Endothelial cell of umbilical vein (primary cell): ENCODE results near the gene ETAA1.

Experiments
- EZH2 ChIP-seq: IDR thresholded peaks from 2 replicates; pipeline ENCODE4 v1.6.1; 2012; ENCODE audit warnings: borderline replicate concordance, low read depth, mild to moderate bottlenecking, moderate library complexity, low read length, inconsistent platforms; ENCODE audit not compliant: severe bottlenecking
- TF ChIP-seq, protein P1 (sequence below), 2 donors: IDR thresholded peaks; 1 replicate in 1 of 2; 2 replicates in 1 of 2; pipeline ENCODE4 v1.5.1; 2011; ENCODE audit warnings: low read length in 2 of 2, mild to moderate bottlenecking in 2 of 2, moderate library complexity in 2 of 2, control low read depth in 1 of 2, inconsistent platforms in 1 of 2, low read depth in 1 of 2; ENCODE audit not compliant: insufficient read depth in 1 of 2; ENCODE audit errors: extremely low read depth in 1 of 2

DNA sequence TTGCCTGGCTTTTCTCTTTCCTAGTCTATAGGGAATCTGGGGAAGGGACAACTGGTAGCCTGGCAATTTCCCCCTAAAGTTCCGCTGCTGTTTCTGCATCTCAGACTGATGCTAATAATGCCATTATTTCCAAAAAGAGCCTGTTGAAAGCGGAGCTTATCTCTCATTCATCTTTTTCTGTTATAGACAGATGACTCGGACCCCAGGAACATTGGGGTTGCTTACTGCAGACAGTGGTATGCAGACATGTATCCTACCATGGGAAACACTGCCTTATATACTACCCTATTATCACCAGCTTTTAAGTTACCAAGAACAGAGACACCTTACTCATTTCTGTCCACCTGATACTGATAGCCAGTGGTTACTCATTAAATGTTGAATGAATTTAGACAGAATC lies 15.3 kb downstream of the ETAA1 start:
- TF ChIP-seq, protein P1, sequence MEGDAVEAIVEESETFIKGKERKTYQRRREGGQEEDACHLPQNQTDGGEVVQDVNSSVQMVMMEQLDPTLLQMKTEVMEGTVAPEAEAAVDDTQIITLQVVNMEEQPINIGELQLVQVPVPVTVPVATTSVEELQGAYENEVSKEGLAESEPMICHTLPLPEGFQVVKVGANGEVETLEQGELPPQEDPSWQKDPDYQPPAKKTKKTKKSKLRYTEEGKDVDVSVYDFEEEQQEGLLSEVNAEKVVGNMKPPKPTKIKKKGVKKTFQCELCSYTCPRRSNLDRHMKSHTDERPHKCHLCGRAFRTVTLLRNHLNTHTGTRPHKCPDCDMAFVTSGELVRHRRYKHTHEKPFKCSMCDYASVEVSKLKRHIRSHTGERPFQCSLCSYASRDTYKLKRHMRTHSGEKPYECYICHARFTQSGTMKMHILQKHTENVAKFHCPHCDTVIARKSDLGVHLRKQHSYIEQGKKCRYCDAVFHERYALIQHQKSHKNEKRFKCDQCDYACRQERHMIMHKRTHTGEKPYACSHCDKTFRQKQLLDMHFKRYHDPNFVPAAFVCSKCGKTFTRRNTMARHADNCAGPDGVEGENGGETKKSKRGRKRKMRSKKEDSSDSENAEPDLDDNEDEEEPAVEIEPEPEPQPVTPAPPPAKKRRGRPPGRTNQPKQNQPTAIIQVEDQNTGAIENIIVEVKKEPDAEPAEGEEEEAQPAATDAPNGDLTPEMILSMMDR (IDR thresholded peaks at IDR 0.05; ENCODE audit: extremely low read depth in 1 of 2, insufficient read depth in 1 of 2, low read depth in 1 of 2, low read length in 2 of 2): no peak
- TF ChIP-seq EZH2: no peak
